ENCODE data around the gene ELK4.

DNA sequence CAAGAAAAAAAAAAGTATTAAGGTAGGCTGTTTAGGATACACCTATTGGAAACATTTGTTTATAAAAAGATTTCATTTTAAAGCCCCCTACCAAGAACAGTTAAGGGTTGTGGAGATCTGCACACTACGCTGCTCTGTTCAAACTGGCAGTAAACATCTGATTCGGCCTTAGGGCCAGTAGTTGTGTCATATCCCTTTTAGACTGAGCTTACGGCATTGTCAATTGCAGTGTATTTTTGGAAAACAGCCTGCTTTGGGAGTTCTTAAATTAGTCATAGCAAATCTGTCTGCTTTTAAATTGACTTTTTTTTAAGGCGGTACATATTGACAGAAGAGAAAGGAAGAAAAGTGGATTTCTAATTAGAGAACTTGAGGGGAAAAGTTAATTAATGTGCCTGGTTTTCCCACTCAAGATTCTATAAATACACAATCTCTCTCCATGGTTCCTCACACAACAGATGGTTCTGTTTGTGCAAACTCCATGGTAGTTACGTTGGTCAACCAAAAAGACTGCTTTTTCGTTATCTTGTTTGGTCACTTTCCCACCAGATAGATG, 1.7 kb upstream of the ELK4 start:
- TF ChIP-seq, protein P1, sequence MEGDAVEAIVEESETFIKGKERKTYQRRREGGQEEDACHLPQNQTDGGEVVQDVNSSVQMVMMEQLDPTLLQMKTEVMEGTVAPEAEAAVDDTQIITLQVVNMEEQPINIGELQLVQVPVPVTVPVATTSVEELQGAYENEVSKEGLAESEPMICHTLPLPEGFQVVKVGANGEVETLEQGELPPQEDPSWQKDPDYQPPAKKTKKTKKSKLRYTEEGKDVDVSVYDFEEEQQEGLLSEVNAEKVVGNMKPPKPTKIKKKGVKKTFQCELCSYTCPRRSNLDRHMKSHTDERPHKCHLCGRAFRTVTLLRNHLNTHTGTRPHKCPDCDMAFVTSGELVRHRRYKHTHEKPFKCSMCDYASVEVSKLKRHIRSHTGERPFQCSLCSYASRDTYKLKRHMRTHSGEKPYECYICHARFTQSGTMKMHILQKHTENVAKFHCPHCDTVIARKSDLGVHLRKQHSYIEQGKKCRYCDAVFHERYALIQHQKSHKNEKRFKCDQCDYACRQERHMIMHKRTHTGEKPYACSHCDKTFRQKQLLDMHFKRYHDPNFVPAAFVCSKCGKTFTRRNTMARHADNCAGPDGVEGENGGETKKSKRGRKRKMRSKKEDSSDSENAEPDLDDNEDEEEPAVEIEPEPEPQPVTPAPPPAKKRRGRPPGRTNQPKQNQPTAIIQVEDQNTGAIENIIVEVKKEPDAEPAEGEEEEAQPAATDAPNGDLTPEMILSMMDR (CRISPR knock-in tag; IDR thresholded peaks at IDR 0.05): no peak
- no peak for TF ChIP-seq FOXA1 (IDR thresholded peaks at IDR 0.05)
- TF ChIP-seq FOXA1 (CRISPR knock-in tag; IDR thresholded peaks at IDR 0.05): no peak
- TF ChIP-seq EZH2 (conservative IDR thresholded peaks at IDR 0.05; ENCODE audit: low read depth, low read length): no peak
- TF ChIP-seq, protein P2, sequence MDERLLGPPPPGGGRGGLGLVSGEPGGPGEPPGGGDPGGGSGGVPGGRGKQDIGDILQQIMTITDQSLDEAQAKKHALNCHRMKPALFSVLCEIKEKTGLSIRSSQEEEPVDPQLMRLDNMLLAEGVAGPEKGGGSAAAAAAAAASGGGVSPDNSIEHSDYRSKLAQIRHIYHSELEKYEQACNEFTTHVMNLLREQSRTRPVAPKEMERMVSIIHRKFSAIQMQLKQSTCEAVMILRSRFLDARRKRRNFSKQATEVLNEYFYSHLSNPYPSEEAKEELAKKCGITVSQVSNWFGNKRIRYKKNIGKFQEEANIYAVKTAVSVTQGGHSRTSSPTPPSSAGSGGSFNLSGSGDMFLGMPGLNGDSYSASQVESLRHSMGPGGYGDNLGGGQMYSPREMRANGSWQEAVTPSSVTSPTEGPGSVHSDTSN (CRISPR knock-in tag; IDR thresholded peaks at IDR 0.05): no peak
- TF ChIP-seq ADNP (CRISPR knock-in tag; IDR thresholded peaks at IDR 0.05): no peak
- TF ChIP-seq, protein P3, sequence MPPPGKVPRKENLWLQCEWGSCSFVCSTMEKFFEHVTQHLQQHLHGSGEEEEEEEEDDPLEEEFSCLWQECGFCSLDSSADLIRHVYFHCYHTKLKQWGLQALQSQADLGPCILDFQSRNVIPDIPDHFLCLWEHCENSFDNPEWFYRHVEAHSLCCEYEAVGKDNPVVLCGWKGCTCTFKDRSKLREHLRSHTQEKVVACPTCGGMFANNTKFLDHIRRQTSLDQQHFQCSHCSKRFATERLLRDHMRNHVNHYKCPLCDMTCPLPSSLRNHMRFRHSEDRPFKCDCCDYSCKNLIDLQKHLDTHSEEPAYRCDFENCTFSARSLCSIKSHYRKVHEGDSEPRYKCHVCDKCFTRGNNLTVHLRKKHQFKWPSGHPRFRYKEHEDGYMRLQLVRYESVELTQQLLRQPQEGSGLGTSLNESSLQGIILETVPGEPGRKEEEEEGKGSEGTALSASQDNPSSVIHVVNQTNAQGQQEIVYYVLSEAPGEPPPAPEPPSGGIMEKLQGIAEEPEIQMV (CRISPR knock-in tag; IDR thresholded peaks at IDR 0.05; ENCODE audit: low read depth): no peak
- TF ChIP-seq MZF1 (CRISPR knock-in tag; IDR thresholded peaks at IDR 0.05; ENCODE audit: borderline replicate concordance): no peak
- TF ChIP-seq ZNF724P (CRISPR knock-in tag; IDR thresholded peaks at IDR 0.05; ENCODE audit: borderline replicate concordance): no peak
- TF ChIP-seq RAD21 (CRISPR knock-in tag; IDR thresholded peaks at IDR 0.05): no peak
- TF ChIP-seq PAWR (CRISPR knock-in tag; IDR thresholded peaks at IDR 0.05; ENCODE audit: borderline replicate concordance): no peak
- TF ChIP-seq, protein P4, sequence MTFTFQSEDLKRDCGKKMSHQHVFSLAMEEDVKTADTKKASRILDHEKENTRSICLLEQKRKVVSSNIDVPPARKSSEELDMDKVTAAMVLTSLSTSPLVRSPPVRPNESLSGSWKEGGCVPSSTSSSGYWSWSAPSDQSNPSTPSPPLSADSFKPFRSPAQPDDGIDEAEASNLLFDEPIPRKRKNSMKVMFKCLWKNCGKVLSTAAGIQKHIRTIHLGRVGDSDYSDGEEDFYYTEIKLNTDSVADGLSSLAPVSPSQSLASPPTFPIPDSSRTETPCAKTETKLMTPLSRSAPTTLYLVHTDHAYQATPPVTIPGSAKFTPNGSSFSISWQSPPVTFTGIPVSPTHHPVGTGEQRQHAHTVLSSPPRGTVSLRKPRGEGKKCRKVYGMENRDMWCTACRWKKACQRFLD (CRISPR knock-in tag; IDR thresholded peaks at IDR 0.05; ENCODE audit: borderline replicate concordance): no peak
